Esophagus muscularis mucosa (tissue), 4 donors: ENCODE measurements around the gene GAREM1. TPM values are rescaled to one million over a fixed set of nuclear protein-coding genes. Genes with fewer than 3 reads are reported as not detected.
"Not testable (repeated sequence)": the region's sequence is repeated elsewhere in the genome, so short reads cannot be mapped to it uniquely, and the experiment has no call there.

Experiments
- DNase-seq: peaks from one replicate; pipeline ENCODE4 v3.0.0-alpha.2; 2017; ENCODE audit errors: extremely low spot score
- H3K27ac ChIP-seq, 4 donors: fragments of 200-600 bp; sonication (generic); replicated peaks in 1 of 4; 1 replicate in 3 of 4; 2 replicates in 1 of 4; pipeline ENCODE4 v1.5.1; 2016 to 2019; ENCODE audit warnings: mild to moderate bottlenecking in 1 of 4
- H3K27me3 ChIP-seq, 4 donors: fragments of 200-600 bp; sonication (generic); one replicate each; pipeline versions ENCODE4 v1.5.1 to v1.6.0; 2016 to 2019
- H3K36me3 ChIP-seq, 4 donors: fragments of 200-600 bp; sonication (generic); one replicate each; pipeline ENCODE4 v1.5.1; 2016 to 2019
- H3K4me1 ChIP-seq, 4 donors: fragments of 200-600 bp; sonication (generic); one replicate each; pipeline ENCODE4 v1.5.1; 2016 to 2019
- H3K4me3 ChIP-seq, 4 donors: fragments of 200-600 bp; sonication (generic); 1 replicate in 2 of 4; 2 replicates in 2 of 4; pipeline ENCODE4 v1.5.1; 2016 to 2019; ENCODE audit warnings: mild to moderate bottlenecking in 4 of 4, moderate library complexity in 1 of 4
- H3K9me3 ChIP-seq, 4 donors: fragments of 200-600 bp; sonication (generic); 1 replicate in 3 of 4; 2 replicates in 1 of 4; pipeline ENCODE4 v1.5.1; 2016 to 2019
- EP300 ChIP-seq: sonication (generic); formaldehyde crosslinking; IDR thresholded peaks from one replicate; pipeline ENCODE4 v1.6.1; 2017; ENCODE audit warnings: antibody characterized with exemption
- POLR2A ChIP-seq: fragments of 450-650 bp; IDR thresholded peaks from one replicate; pipeline ENCODE4 v1.6.1; 2017; ENCODE audit warnings: antibody characterized with exemption, moderate library complexity, mild to moderate bottlenecking, low read depth
- POLR2AphosphoS5 ChIP-seq, 2 donors: sonication (generic); formaldehyde crosslinking; IDR thresholded peaks; one replicate each; pipeline ENCODE4 v1.6.1; 2017; ENCODE audit warnings: antibody characterized with exemption in 2 of 2
- WGBS: methylation state at CpG from one replicate; pipeline ENCODE4 v1.1.5; 2018; 5-methylcytosine and 5-hydroxymethylcytosine counted together
- intact Hi-C: fragments of 100-400 bp; cut with DNase I; formaldehyde crosslinking; loops from one replicate; pipeline ENCODE4 v1.15.1; 2023
- total RNA-seq, 4 donors: library from RNA; depleted of rRNA; stranded (reverse); fragments of >200 nt; gene quantifications; one replicate each; pipeline versions ENCODE4 v1.1.0 to v1.2.1, GENCODE V29; 2016
- TF ChIP-seq, protein P1 (sequence below), 3 experiments: fragments of 200-600 bp in 2 of 3; fragments of 450-650 bp in 1 of 3; sonication (generic) in 2 of 3; IDR thresholded peaks; one replicate each; pipeline ENCODE4 v1.5.1; 2017 to 2019; ENCODE audit warnings: antibody characterized with exemption in 3 of 3, mild to moderate bottlenecking in 2 of 3, moderate library complexity in 1 of 3

Gene GAREM1
- total RNA-seq, 4 donors from 2014 or later = 7.0 to 11.6 (median 9.8) TPM

DNA sequence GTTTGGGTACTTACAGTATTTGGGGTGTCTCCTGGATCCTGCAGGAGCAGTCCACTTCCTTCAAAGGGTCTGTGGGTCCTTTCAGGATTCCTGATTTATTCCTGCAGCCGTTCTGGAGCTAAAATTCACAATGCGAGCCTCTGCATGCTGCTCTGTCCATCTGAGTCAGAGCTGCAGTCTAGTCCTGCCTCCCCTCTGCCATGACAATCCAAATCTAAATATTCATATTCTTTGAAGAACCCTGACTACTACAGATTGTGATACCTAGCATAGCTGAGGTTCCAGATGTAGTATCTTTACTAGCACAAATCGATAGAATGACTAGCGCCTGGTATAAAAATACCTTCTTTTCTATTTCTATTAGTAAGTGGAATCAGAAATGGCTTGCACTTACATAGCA lies 31.3 kb upstream of the GAREM1 start:
- no peaks in the 10 kb centered on the region for H3K9me3 ChIP-seq
- TF ChIP-seq POLR2A = no peak
- TF ChIP-seq, protein P1, sequence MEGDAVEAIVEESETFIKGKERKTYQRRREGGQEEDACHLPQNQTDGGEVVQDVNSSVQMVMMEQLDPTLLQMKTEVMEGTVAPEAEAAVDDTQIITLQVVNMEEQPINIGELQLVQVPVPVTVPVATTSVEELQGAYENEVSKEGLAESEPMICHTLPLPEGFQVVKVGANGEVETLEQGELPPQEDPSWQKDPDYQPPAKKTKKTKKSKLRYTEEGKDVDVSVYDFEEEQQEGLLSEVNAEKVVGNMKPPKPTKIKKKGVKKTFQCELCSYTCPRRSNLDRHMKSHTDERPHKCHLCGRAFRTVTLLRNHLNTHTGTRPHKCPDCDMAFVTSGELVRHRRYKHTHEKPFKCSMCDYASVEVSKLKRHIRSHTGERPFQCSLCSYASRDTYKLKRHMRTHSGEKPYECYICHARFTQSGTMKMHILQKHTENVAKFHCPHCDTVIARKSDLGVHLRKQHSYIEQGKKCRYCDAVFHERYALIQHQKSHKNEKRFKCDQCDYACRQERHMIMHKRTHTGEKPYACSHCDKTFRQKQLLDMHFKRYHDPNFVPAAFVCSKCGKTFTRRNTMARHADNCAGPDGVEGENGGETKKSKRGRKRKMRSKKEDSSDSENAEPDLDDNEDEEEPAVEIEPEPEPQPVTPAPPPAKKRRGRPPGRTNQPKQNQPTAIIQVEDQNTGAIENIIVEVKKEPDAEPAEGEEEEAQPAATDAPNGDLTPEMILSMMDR (IDR thresholded peaks at IDR 0.05) = no peak
- TF ChIP-seq POLR2AphosphoS5 (IDR thresholded peaks at IDR 0.05) = no peak
- TF ChIP-seq EP300 = no peak
- WGBS = 96% methylated on average over 4 of the region's 4 CpGs
- no peaks in the 10 kb centered on the region for H3K4me1 ChIP-seq
- no peaks in the 10 kb centered on the region for H3K27me3 ChIP-seq
- H3K27ac ChIP-seq = no peak overlapping the region
- DNase-seq = no peak
- intact Hi-C loops = no loop called here
- H3K36me3 ChIP-seq = no peaks in the 10 kb centered on the region
- H3K4me3 ChIP-seq = no peak overlapping the region

DNA sequence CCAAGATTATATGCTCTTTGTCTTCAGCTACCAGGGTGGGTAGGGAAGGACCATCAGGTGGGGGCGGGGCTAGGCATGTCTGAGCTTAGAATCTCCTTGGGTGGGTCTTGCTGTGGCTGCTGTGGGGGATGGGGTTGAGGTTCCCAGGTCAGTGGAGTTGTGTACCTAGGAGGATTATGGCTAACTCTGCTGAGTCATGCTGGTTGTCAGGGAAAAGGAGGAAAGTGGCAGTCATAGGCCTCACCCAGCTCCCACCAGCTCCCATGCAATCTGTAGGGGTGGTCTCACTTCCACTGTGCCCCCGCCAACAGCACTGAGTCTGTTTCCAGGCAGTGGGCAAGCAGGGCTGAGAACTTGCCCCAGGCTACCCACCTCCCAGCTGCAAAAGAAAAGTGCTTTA lies 30.6 kb upstream of the GAREM1 start:
- H3K36me3 ChIP-seq, H3K4me3 ChIP-seq, DNase-seq, H3K27ac ChIP-seq, H3K4me1 ChIP-seq, H3K27me3 ChIP-seq, H3K9me3 ChIP-seq, intact Hi-C loops: not testable (repeated sequence)
- WGBS = 100% methylated on average over 1 of the region's 2 CpGs

DNA sequence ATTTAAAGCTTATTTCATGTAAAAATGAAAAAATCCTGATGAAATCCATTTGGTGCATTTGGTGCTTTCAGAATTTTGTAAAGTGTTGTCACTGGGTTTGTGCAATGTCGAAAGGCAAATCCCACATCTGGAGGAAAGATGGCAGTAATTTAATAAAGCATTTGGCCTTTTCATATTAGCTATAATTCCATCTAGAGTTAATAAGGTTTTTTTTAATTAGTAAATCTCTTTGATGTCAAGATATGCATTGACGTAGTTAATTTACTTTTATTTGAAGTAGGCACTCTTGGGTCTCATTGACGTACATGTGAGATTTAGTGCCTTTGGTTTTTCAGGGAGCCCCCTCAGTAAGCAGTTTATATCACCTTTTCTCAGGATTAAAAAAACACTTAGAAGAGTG lies 12.3 kb upstream of the GAREM1 start:
- intact Hi-C loops = no loop called here
- Histone ChIP-seq H3K4me1 (no peaks in the 10 kb centered on the region), H3K4me3 (no peak overlapping the region), H3K27me3 (no peaks in the 10 kb centered on the region), H3K9me3 (no peaks in the 10 kb centered on the region), H3K27ac (no peak overlapping the region), H3K36me3 (no peaks in the 10 kb centered on the region)
- DNase-seq = no peak
- WGBS = 91% methylated on average over 3 of the region's 3 CpGs
- TF ChIP-seq, protein P1 (IDR thresholded peaks at IDR 0.05) = no peak
- TF ChIP-seq POLR2A (no peak), EP300 (no peak), POLR2AphosphoS5 (IDR thresholded peaks at IDR 0.05) (no peak)

- no peaks in the 10 kb centered on the region for H3K36me3 ChIP-seq
- no peak overlapping the region for H3K4me3 ChIP-seq
- DNase-seq = no peak
- H3K27ac ChIP-seq = no peak overlapping the region
- TF ChIP-seq, protein P1 (IDR thresholded peaks at IDR 0.05) = no peak
- TF ChIP-seq EP300 (no peak), POLR2A (no peak), POLR2AphosphoS5 (IDR thresholded peaks at IDR 0.05) (no peak)
- intact Hi-C loops = no loop called here
- H3K27me3 ChIP-seq = no peaks in the 10 kb centered on the region
- no peaks in the 10 kb centered on the region for H3K9me3 ChIP-seq
- H3K4me1 ChIP-seq = no peaks in the 10 kb centered on the region
- WGBS = 91% methylated on average over 2 of the region's 2 CpGs
These were observed 11.4 kb upstream of the GAREM1 start for GRCh38 chr18:32482117-32482516.

DNA sequence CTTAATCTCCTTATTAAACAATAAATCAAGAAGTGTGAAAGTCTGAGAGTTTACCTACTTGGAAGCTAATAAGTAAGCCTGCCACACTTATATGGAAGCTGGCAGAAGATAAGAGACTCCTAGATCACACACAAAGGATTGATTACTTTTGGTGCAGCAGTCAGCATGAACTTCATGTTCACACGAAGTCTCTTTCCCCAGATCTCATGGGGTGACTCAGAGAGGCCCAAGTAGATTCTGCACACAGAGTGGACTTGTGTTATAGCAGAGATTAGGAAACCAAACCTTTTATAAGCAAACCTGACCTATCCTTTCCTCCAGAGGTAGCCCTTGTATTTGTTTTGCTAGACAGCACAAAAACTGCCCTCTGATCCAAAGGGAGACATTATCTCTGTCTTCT lies 9.9 kb upstream of the GAREM1 start:
- no peak overlapping the region for H3K27ac ChIP-seq
- WGBS = 44% methylated on average over 1 of the region's 1 CpG
- TF ChIP-seq EP300 = no peak
- TF ChIP-seq POLR2AphosphoS5 (IDR thresholded peaks at IDR 0.05) = no peak
- TF ChIP-seq, protein P1 (IDR thresholded peaks at IDR 0.05) = no peak
- TF ChIP-seq POLR2A = no peak
- H3K4me3 ChIP-seq = no peak overlapping the region
- H3K9me3 ChIP-seq = no peaks in the 10 kb centered on the region
- H3K36me3 ChIP-seq = no peaks in the 10 kb centered on the region
- H3K27me3 ChIP-seq = no peaks in the 10 kb centered on the region
- DNase-seq = no peak
- H3K4me1 ChIP-seq = no peaks in the 10 kb centered on the region
- intact Hi-C loops = no loop called here
